Neural cell (in vitro differentiated cells): ENCODE data around the gene CDKN2AIP. TPM values are rescaled to one million over a fixed set of nuclear protein-coding genes. Genes with fewer than 3 reads are reported as not detected.

Experiments used
- H2AFZ ChIP-seq: fragments of 200-600, 300-800 bp; sonication (generic), shearing (Covaris generic); 2 replicates; pipeline ENCODE4 v1.6.0; 2014; ENCODE audit warnings: low read depth, mild to moderate bottlenecking, antibody characterized with exemption, low read length, moderate library complexity
- H3F3A ChIP-seq: fragments of 200-600 bp; shearing (Covaris generic); 2 replicates; pipeline ENCODE4 v1.6.1; 2016; ENCODE audit warnings: mild to moderate bottlenecking, moderate library complexity, mixed read lengths, antibody characterized with exemption, low read length; ENCODE audit not compliant: insufficient read depth, poor library complexity, severe bottlenecking
- H3K27ac ChIP-seq: fragments of 200-600, 300-800 bp; sonication (generic), shearing (Covaris generic); 2 replicates; pipeline ENCODE4 v1.5.1; 2014; ENCODE audit warnings: mild to moderate bottlenecking, low read length, moderate library complexity
- H3K27me3 ChIP-seq: fragments of 300-800, 200-600 bp; sonication (generic), shearing (Covaris generic); 2 replicates; pipeline ENCODE4 v1.6.0; 2014; ENCODE audit warnings: mild to moderate bottlenecking, low read depth, low read length, moderate library complexity; ENCODE audit not compliant: insufficient read depth
- H3K36me3 ChIP-seq: fragments of 300-800, 200-600 bp; sonication (generic), shearing (Covaris generic); 2 replicates; pipeline ENCODE4 v1.5.1; 2014; ENCODE audit warnings: mild to moderate bottlenecking, antibody characterized with exemption, low read length, moderate library complexity; ENCODE audit not compliant: insufficient read depth
- H3K4me2 ChIP-seq: fragments of 300-800, 200-600 bp; sonication (generic), shearing (Covaris generic); 2 replicates; pipeline ENCODE4 v1.6.0; 2014; ENCODE audit warnings: mild to moderate bottlenecking, low read length
- H3K4me3 ChIP-seq: fragments of 300-800, 200-600 bp; sonication (generic), shearing (Covaris generic); 2 replicates; pipeline ENCODE4 v1.5.1; 2014; ENCODE audit warnings: mild to moderate bottlenecking, low read length, moderate library complexity
- H3K79me2 ChIP-seq: fragments of 200-600 bp; shearing (Covaris generic); replicated peaks from 2 replicates; pipeline ENCODE4 v1.6.0; 2014; ENCODE audit warnings: mild to moderate bottlenecking, low read length, moderate library complexity; ENCODE audit not compliant: insufficient read depth
- H3K9ac ChIP-seq: fragments of 300-800, 200-600 bp; sonication (generic), shearing (Covaris generic); 2 replicates; pipeline ENCODE4 v1.6.1; 2016; ENCODE audit warnings: mild to moderate bottlenecking, low read length, mixed read lengths
- H3K9me2 ChIP-seq: fragments of 200-600 bp; shearing (Covaris generic); 2 replicates; pipeline ENCODE4 v1.6.1; 2016; ENCODE audit warnings: mild to moderate bottlenecking, low read length, mixed read lengths; ENCODE audit not compliant: insufficient read depth
- H3K9me3 ChIP-seq: fragments of 200-600, 300-800 bp; sonication (generic), shearing (Covaris generic); 2 replicates; pipeline ENCODE4 v1.6.1; 2016; ENCODE audit warnings: mild to moderate bottlenecking, mixed run types, low read length, moderate library complexity, mixed read lengths
- H4K20me1 ChIP-seq: fragments of 200-600 bp; shearing (Covaris generic); 2 replicates; pipeline ENCODE4 v1.6.1; 2016; ENCODE audit warnings: mild to moderate bottlenecking, mixed run types; ENCODE audit not compliant: insufficient read depth
- CTCF ChIP-seq: fragments of 450-650 bp; IDR thresholded peaks from 2 replicates; pipeline ENCODE4 v1.5.1; 2014; ENCODE audit warnings: antibody characterized with exemption, mild to moderate bottlenecking, moderate library complexity; ENCODE audit not compliant: poor library complexity, severe bottlenecking
- EP300 ChIP-seq: fragments of 450-650 bp; conservative IDR thresholded peaks from 2 replicates; pipeline ENCODE4 v1.6.1; 2014; ENCODE audit warnings: antibody characterized with exemption, mild to moderate bottlenecking, moderate library complexity; ENCODE audit not compliant: poor library complexity, severe bottlenecking
- EZH2 ChIP-seq: fragments of 200-600, 300-800 bp; shearing (Covaris generic), sonication (generic); IDR thresholded peaks from 2 replicates; pipeline ENCODE4 v1.6.1; 2014; ENCODE audit warnings: antibody characterized with exemption, low read length, borderline replicate concordance, mild to moderate bottlenecking; ENCODE audit not compliant: insufficient read depth, poor library complexity, severe bottlenecking
- MXI1 ChIP-seq: fragments of 450-650 bp; conservative IDR thresholded peaks from 2 replicates; pipeline ENCODE4 v1.6.1; 2014; ENCODE audit warnings: antibody characterized with exemption, mild to moderate bottlenecking; ENCODE audit not compliant: poor library complexity, severe bottlenecking
- POLR2AphosphoS5 ChIP-seq: IDR thresholded peaks from 2 replicates; pipeline ENCODE4 v1.6.1; 2012
- RAD21 ChIP-seq: fragments of 450-650 bp; conservative IDR thresholded peaks from 2 replicates; pipeline ENCODE4 v1.6.1; 2014; ENCODE audit warnings: antibody characterized with exemption, mild to moderate bottlenecking, moderate library complexity
- REST ChIP-seq: IDR thresholded peaks from 2 replicates; pipeline ENCODE4 v1.6.1; 2012; ENCODE audit warnings: borderline replicate concordance
- SMC3 ChIP-seq: fragments of 450-650 bp; conservative IDR thresholded peaks from 2 replicates; pipeline ENCODE4 v1.6.1; 2014; ENCODE audit warnings: antibody characterized with exemption, mild to moderate bottlenecking, moderate library complexity; ENCODE audit not compliant: poor library complexity
- TAF1 ChIP-seq: IDR thresholded peaks from 2 replicates; pipeline ENCODE4 v1.6.1; 2012; ENCODE audit warnings: low read depth
- polyA plus RNA-seq: library from polyadenylated mRNA; depleted of rRNA; stranded (reverse); fragments of >200 nt; gene quantifications from 2 replicates; pipeline ENCODE4 v1.2.3, GENCODE V29; 2014

CDKN2AIP gene
- polyA plus RNA-seq, 1 donor from 2014 or later = 58.9 TPM

DNA sequence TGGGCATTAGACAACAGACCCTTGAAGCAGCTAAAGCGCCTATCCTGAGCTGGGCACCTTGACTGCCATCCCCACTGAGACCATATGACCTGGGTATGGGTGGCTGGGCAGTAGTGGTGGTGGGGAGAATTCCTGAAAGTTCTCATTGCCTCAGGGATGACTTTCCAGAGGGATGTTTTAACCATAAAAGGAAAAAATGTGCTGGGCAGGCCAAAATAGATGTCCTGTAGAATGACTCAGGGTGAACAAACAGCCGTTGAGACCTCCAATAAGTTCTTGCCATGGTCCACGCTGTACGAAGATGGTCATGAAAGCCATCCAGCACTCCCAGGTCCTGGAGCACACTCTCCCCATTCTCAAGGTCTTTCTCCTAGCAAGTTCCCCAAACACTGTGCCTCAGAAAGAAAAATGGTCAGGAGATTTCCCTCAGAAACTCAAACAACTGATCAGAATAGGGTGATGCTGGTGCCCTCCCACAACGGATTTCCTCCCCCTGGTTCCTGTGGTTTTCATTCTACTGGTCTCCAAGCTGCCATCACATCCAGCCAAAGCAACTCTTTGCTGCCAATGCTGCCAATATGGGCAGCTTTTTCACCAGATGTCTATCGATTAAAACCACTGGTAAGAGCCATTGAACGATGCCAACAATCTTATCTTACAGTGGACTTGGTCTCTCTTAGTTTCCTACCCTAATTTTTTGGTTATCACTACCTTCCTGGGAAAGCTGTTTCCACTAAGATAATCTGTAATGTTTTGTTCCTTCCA lies 11.2 kb downstream of the CDKN2AIP start:
- no peaks in the 10 kb centered on the region for H3K9me2 ChIP-seq
- no peaks in the 10 kb centered on the region for H3K9me3 ChIP-seq
- no peaks in the 10 kb centered on the region for H3K27me3 ChIP-seq
- no peak overlapping the region for H3K27ac ChIP-seq
- H3K4me3 ChIP-seq = no peak overlapping the region
- no peaks in the 10 kb centered on the region for H4K20me1 ChIP-seq
- no peak overlapping the region for H3K4me2 ChIP-seq
- H2AFZ ChIP-seq = no peak overlapping the region
- no peak overlapping the region for H3K9ac ChIP-seq
- TF ChIP-seq RAD21 (no peak), POLR2AphosphoS5 (no peak), MXI1 (no peak), EZH2 (no peak), SMC3 (no peak), CTCF (no peak), EP300 (no peak), TAF1 (no peak), REST (no peak)
- no peaks in the 10 kb centered on the region for H3K36me3 ChIP-seq
- H3F3A ChIP-seq = no peaks in the 10 kb centered on the region
- H3K79me2 ChIP-seq = no peaks in the 10 kb centered on the region

GRCh38 chr4:183458005-183458404 lies 13.6 kb downstream of the CDKN2AIP start:
- Histone ChIP-seq H3F3A (no peaks in the 10 kb centered on the region), H3K79me2 (no peaks in the 10 kb centered on the region), H3K36me3 (no peaks in the 10 kb centered on the region)

More at GRCh38 chr4:183458005-183458404, 13.6 kb downstream of the CDKN2AIP start:
- no peaks in the 10 kb centered on the region for H3K27me3 ChIP-seq
- no peaks in the 10 kb centered on the region for H3K9me3 ChIP-seq
- H3K27ac ChIP-seq = no peak overlapping the region
- TF ChIP-seq CTCF (no peak), TAF1 (no peak), SMC3 (no peak), REST (no peak), EP300 (no peak), MXI1 (no peak), POLR2AphosphoS5 (no peak), EZH2 (no peak), RAD21 (no peak)
- H4K20me1 ChIP-seq = no peaks in the 10 kb centered on the region
- H3K4me3 ChIP-seq = no peak overlapping the region
- no peaks in the 10 kb centered on the region for H3K9me2 ChIP-seq
- no peak overlapping the region for H3K9ac ChIP-seq
- no peak overlapping the region for H2AFZ ChIP-seq
- no peak overlapping the region for H3K4me2 ChIP-seq
